Activated CD4-positive, alpha-beta T cell treated with anti-CD3 and anti-CD28 coated beads for 24 hours (primary cell): ENCODE results near the gene ARL13B.

Experiments
- DNase-seq, 2 donors: peaks; one replicate each; pipeline ENCODE4 v3.0.0-alpha.2; 2020; ENCODE audit warnings: low read depth in 2 of 2

Gene ARL13B

DNA sequence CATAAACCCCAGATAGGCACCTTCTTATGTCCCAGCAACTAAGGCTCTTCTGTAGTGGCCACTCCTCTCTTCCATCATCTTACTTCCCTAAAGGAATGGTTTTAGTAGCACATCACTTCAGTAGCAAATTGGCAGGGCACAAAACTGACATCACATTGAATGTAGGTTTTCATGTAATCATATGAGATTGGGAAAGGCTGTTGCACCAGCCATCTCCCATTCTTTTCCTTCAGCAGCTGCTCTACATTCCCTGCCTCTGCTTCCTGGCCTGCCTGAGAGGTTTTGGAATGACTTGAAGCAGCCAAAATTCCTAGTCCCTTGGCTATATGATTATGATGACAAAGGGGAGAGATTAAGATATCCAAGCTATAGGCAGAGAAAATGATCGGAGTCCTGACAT is 119.4 kb downstream of the ARL13B start:
- DNase-seq, result no peak

DNA sequence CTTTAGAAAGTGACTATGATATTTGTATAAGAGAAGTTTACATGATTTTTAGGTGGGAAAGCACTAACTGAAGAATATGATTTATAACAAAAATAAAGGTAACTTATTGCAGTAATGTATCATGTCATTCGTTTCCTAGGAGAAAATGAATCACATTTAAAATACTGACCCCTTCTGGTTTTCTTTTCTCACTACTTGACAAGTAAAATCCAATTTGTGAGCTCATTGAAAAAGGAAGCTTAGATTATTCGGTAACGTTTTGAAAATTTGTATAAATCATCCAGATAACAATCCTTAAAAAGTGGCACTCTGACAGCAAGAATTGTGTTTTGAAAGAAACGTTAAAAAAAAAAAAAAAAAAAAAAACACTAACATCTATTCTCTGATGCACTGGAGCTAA is 121.9 kb downstream of the ARL13B start:
- DNase-seq, result no peak
